Progenitor cell of endocrine pancreas (in vitro differentiated cells): Measurements from ENCODE around the gene UST. TPM values are rescaled to one million over a fixed set of nuclear protein-coding genes. Genes with fewer than 3 reads are reported as not detected.
"Not testable (repeated sequence)": the region's sequence is repeated elsewhere in the genome, so short reads cannot be mapped to it uniquely, and the experiment has no call there.

Experiments
- DNase-seq: peaks from one replicate; pipeline ENCODE4 v3.0.0; 2021; ENCODE audit warnings: low spot score; ENCODE audit not compliant: unreplicated experiment
- H3K27ac Mint-ChIP-seq: 2 replicates; pipeline ENCODE4 v1.8.0; 2021; ENCODE audit warnings: mild to moderate bottlenecking, moderate library complexity, mixed read lengths
- H3K27me3 Mint-ChIP-seq: 2 replicates; pipeline ENCODE4 v1.8.0; 2021; ENCODE audit warnings: mixed read lengths
- H3K36me3 Mint-ChIP-seq: 2 replicates; pipeline ENCODE4 v1.8.0; 2022; ENCODE audit warnings: mixed read lengths; ENCODE audit not compliant: insufficient read depth
- H3K4me1 Mint-ChIP-seq: 2 replicates; pipeline ENCODE4 v1.8.0; 2021; ENCODE audit warnings: low read depth, mixed read lengths
- H3K4me3 Mint-ChIP-seq: 2 replicates; pipeline ENCODE4 v1.8.0; 2021; ENCODE audit warnings: low read depth, mild to moderate bottlenecking, moderate library complexity, mixed read lengths
- H3K9me3 Mint-ChIP-seq: 2 replicates; pipeline ENCODE4 v1.8.0; 2021; ENCODE audit warnings: low read depth, mixed read lengths
- total RNA-seq: library from RNA; stranded (reverse); gene quantifications from 2 replicates; pipeline ENCODE4 v1.2.1, GENCODE V29; 2021
- TF ChIP-seq, protein P1 (sequence below): fragments of 200-600 bp; sonication (generic); IDR thresholded peaks from one replicate; pipeline ENCODE4 v1.5.0; 2021; ENCODE audit warnings: antibody characterized with exemption, mild to moderate bottlenecking; ENCODE audit not compliant: unreplicated experiment

Gene UST
- total RNA-seq, 1 donor from 2014 or later: 2.9 TPM

- TF ChIP-seq, protein P1, sequence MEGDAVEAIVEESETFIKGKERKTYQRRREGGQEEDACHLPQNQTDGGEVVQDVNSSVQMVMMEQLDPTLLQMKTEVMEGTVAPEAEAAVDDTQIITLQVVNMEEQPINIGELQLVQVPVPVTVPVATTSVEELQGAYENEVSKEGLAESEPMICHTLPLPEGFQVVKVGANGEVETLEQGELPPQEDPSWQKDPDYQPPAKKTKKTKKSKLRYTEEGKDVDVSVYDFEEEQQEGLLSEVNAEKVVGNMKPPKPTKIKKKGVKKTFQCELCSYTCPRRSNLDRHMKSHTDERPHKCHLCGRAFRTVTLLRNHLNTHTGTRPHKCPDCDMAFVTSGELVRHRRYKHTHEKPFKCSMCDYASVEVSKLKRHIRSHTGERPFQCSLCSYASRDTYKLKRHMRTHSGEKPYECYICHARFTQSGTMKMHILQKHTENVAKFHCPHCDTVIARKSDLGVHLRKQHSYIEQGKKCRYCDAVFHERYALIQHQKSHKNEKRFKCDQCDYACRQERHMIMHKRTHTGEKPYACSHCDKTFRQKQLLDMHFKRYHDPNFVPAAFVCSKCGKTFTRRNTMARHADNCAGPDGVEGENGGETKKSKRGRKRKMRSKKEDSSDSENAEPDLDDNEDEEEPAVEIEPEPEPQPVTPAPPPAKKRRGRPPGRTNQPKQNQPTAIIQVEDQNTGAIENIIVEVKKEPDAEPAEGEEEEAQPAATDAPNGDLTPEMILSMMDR: no peak
- Mint-ChIP-seq H3K4me1 (no peaks in the 10 kb centered on the region), H3K4me3 (no peak overlapping the region), H3K9me3 (peaks cover 3% of the 10 kb centered on the region), H3K27ac (no peak overlapping the region), H3K27me3 (peaks cover 3% of the 10 kb centered on the region), H3K36me3 (no peaks in the 10 kb centered on the region)
- no peak for DNase-seq
Observed at GRCh38 chr6:148842296-148843019, 95.6 kb downstream of the UST start.

GRCh38 chr6:148845464-148845863 lies 98.6 kb downstream of the UST start:
- Mint-ChIP-seq H3K4me1 (peaks cover 4% of the 10 kb centered on the region), H3K4me3 (no peak overlapping the region), H3K27me3 (no peaks in the 10 kb centered on the region), H3K9me3 (peaks cover 3% of the 10 kb centered on the region), H3K36me3 (no peaks in the 10 kb centered on the region), H3K27ac (no peak overlapping the region)
- TF ChIP-seq, protein P1: no peak
- DNase-seq: no peak

GRCh38 chr6:148846778-148847761 lies 100.2 kb downstream of the UST start:
- TF ChIP-seq, protein P1: no peak
- no peak for DNase-seq
- H3K27me3 Mint-ChIP-seq: no peaks in the 10 kb centered on the region
- no peak overlapping the region for H3K4me3 Mint-ChIP-seq
- H3K4me1 Mint-ChIP-seq: peaks cover 5% of the 10 kb centered on the region
- H3K36me3 Mint-ChIP-seq: no peaks in the 10 kb centered on the region
- H3K9me3 Mint-ChIP-seq: peaks cover 3% of the 10 kb centered on the region
- H3K27ac Mint-ChIP-seq: no peak overlapping the region

- H3K4me3 Mint-ChIP-seq: no peak overlapping the region
- no peak for DNase-seq
- no peaks in the 10 kb centered on the region for H3K36me3 Mint-ChIP-seq
- TF ChIP-seq, protein P1: no peak
- peaks cover 3% of the 10 kb centered on the region for H3K9me3 Mint-ChIP-seq
- peaks cover 5% of the 10 kb centered on the region for H3K4me1 Mint-ChIP-seq
- no peak overlapping the region for H3K27ac Mint-ChIP-seq
- no peaks in the 10 kb centered on the region for H3K27me3 Mint-ChIP-seq
Observed at GRCh38 chr6:148848915-148849314, 102.1 kb downstream of the UST start.

- not testable (repeated sequence) for H3K9me3 Mint-ChIP-seq, H3K4me1 Mint-ChIP-seq, H3K27ac Mint-ChIP-seq, H3K36me3 Mint-ChIP-seq, H3K4me3 Mint-ChIP-seq, H3K27me3 Mint-ChIP-seq, DNase-seq
Observed at GRCh38 chr6:148849449-148849848, 102.6 kb downstream of the UST start.
